GM21576 (cell line): Measurements from ENCODE around the gene PEX11G.
"Not testable (repeated sequence)": the region's sequence is repeated elsewhere in the genome, so short reads cannot be mapped to it uniquely, and the experiment has no call there.

Experiments
- ATAC-seq: cut with Tn5 transposase; IDR thresholded peaks from one replicate; pipeline ENCODE4 v1.9.1; 2021; ENCODE audit warnings: mild to moderate bottlenecking, moderate library complexity; ENCODE audit not compliant: unreplicated experiment

Gene PEX11G

GRCh38 chr19:7470540-7471305, 18.1 kb downstream of the PEX11G start:
- ATAC-seq = no peak

GRCh38 chr19:7469669-7470285, 19.1 kb downstream of the PEX11G start:
- ATAC-seq = no peak

GRCh38 chr19:7468840-7469239, 20.0 kb downstream of the PEX11G start:
- ATAC-seq = no peak

GRCh38 chr19:7467009-7467989, 21.5 kb downstream of the PEX11G start:
- ATAC-seq = no peak

- ATAC-seq = no peak
Observed at GRCh38 chr19:7463575-7463974, 25.3 kb downstream of the PEX11G start.

- ATAC-seq = no peak
Observed at GRCh38 chr19:7461841-7462629, 26.8 kb downstream of the PEX11G start.

- no peak for ATAC-seq
Observed at GRCh38 chr19:7460562-7460966, 28.3 kb downstream of the PEX11G start.

- no peak for ATAC-seq
Observed at GRCh38 chr19:7459773-7460172, 29.1 kb downstream of the PEX11G start.

- no peak for ATAC-seq
Observed at GRCh38 chr19:7458675-7459074, 30.2 kb downstream of the PEX11G start.

GRCh38 chr19:7456964-7457541, 31.8 kb downstream of the PEX11G start:
- no peak for ATAC-seq

GRCh38 chr19:7455600-7456296, 33.1 kb downstream of the PEX11G start:
- no peak for ATAC-seq

GRCh38 chr19:7454998-7455397, 33.8 kb downstream of the PEX11G start:
- no peak for ATAC-seq

- ATAC-seq = no peak
Observed at GRCh38 chr19:7450243-7451223, 38.3 kb downstream of the PEX11G start.

- not testable (repeated sequence) for ATAC-seq
Observed at GRCh38 chr19:7449391-7450070, 39.3 kb downstream of the PEX11G start.

GRCh38 chr19:7447648-7448047, 41.2 kb downstream of the PEX11G start:
- no peak for ATAC-seq

GRCh38 chr19:7445104-7445503, 43.7 kb downstream of the PEX11G start:
- no peak for ATAC-seq

- no peak for ATAC-seq
Observed at GRCh38 chr19:7444042-7444441, 44.8 kb downstream of the PEX11G start.

GRCh38 chr19:7442423-7442822, 46.4 kb downstream of the PEX11G start:
- ATAC-seq = no peak
